Measurements from ENCODE around the gene IL17RC. TPM values are rescaled to one million over a fixed set of nuclear protein-coding genes. Genes with fewer than 3 reads are reported as not detected.

Gene IL17RC
- total and polyA plus RNA-seq, 4 donors = 20.5 to 39.8 (median 33.6) TPM

- H3K4me3 ChIP-seq = no peak overlapping the region
- 87 to 89% methylated on average over 10 of the region's 10 CpGs for WGBS, 2 donors
- no peaks in the 10 kb centered on the region for H3K9me3 ChIP-seq (ENCODE audit: control insufficient read depth in 4 of 4, insufficient read depth in 3 of 4, low read length in 3 of 4)
- peaks cover 0 to 20% (median 4%) of the 10 kb centered on the region in 4 donors for H3K36me3 ChIP-seq (ENCODE audit: control insufficient read depth in 4 of 4, insufficient read depth in 4 of 4, low read length in 4 of 4)
- ATAC-seq (ENCODE audit: insufficient read depth, low FRiP score) (no peak), DNase-seq (no peak)
- no peak overlapping the region for H3K27ac ChIP-seq (ENCODE audit: low read depth in 1 of 2, low read length in 1 of 2)
- H3K27me3 ChIP-seq (ENCODE audit: control insufficient read depth in 3 of 3, insufficient read depth in 3 of 3, low read length in 2 of 3) = no peaks in the 10 kb centered on the region
- H3K9ac ChIP-seq (ENCODE audit: insufficient read depth in 1 of 2, low read length in 2 of 2) = no peak overlapping the region
- H3K4me1 ChIP-seq (ENCODE audit: control insufficient read depth in 5 of 5, insufficient read depth in 5 of 5, low read length in 5 of 5) = peaks cover 0 to 11% (median 0%) of the 10 kb centered on the region in 5 donors
- TF ChIP-seq CTCF (IDR thresholded peaks at IDR 0.05; ENCODE audit: control extremely low read depth, extremely low read depth) = no peak
Observed at GRCh38 chr3:9945358-9945757, 28.5 kb downstream of the IL17RC start.

- peak; percentile 81 for TF ChIP-seq CTCF (IDR thresholded peaks at IDR 0.05; ENCODE audit: control extremely low read depth, extremely low read depth)
- Histone ChIP-seq H3K27ac (ENCODE audit: low read depth in 1 of 2, low read length in 1 of 2) (peak overlapping the region; percentile 17 to 87), H3K36me3 (ENCODE audit: control insufficient read depth in 4 of 4, insufficient read depth in 4 of 4, low read length in 4 of 4) (peaks cover 0 to 17% (median 0%) of the 10 kb centered on the region in 4 donors), H3K4me3 (peak overlapping the region; percentile 49), H3K4me1 (ENCODE audit: control insufficient read depth in 5 of 5, insufficient read depth in 5 of 5, low read length in 5 of 5) (peaks cover 0 to 13% (median 4%) of the 10 kb centered on the region in 5 donors), H3K9ac (ENCODE audit: insufficient read depth in 1 of 2, low read length in 2 of 2) (peak overlapping the region; percentile 25 to 40), H3K9me3 (ENCODE audit: control insufficient read depth in 4 of 4, insufficient read depth in 3 of 4, low read length in 3 of 4) (no peaks in the 10 kb centered on the region), H3K27me3 (ENCODE audit: control insufficient read depth in 3 of 3, insufficient read depth in 3 of 3, low read length in 2 of 3) (no peaks in the 10 kb centered on the region)
- WGBS, 2 donors = 14 to 39% methylated on average over 89 to 90 of the region's 90 CpGs
- DNase-seq = peak; percentile 81 to 94 (median 88)
- peak; percentile 87 for ATAC-seq (ENCODE audit: insufficient read depth, low FRiP score)
Observed at GRCh38 chr3:9946112-9947024, 29.5 kb downstream of the IL17RC start.

GRCh38 chr3:9947025-9947995, 30.4 kb downstream of the IL17RC start:
- peak overlapping the region; percentile 49 for H3K4me3 ChIP-seq
- peak overlapping the region in 1 of 2 donors; percentile 87 for H3K27ac ChIP-seq (ENCODE audit: low read depth in 1 of 2, low read length in 1 of 2)
- ATAC-seq (ENCODE audit: insufficient read depth, low FRiP score) = peak; percentile 86
- H3K4me1 ChIP-seq (ENCODE audit: control insufficient read depth in 5 of 5, insufficient read depth in 5 of 5, low read length in 5 of 5) = peaks cover 0 to 19% (median 4%) of the 10 kb centered on the region in 5 donors
- no peaks in the 10 kb centered on the region for H3K27me3 ChIP-seq (ENCODE audit: control insufficient read depth in 3 of 3, insufficient read depth in 3 of 3, low read length in 2 of 3)
- DNase-seq = peak; percentile 46 to 77 (median 70)
- H3K36me3 ChIP-seq (ENCODE audit: control insufficient read depth in 4 of 4, insufficient read depth in 4 of 4, low read length in 4 of 4) = peaks cover 0 to 16% (median 0%) of the 10 kb centered on the region in 4 donors
- WGBS, 2 donors = 49 to 73% methylated on average over 86 of the region's 86 CpGs
- H3K9ac ChIP-seq (ENCODE audit: insufficient read depth in 1 of 2, low read length in 2 of 2) = no peak overlapping the region
- peak; percentile 25 for TF ChIP-seq CTCF (IDR thresholded peaks at IDR 0.05; ENCODE audit: control extremely low read depth, extremely low read depth)
- H3K9me3 ChIP-seq (ENCODE audit: control insufficient read depth in 4 of 4, insufficient read depth in 3 of 4, low read length in 3 of 4) = no peaks in the 10 kb centered on the region

Measured in lung (tissue), 12 donors.